GM18520 (cell line): ENCODE data around the gene SNRPA1.
A peak's percentile ranks its signal among the peaks of the same experiment; 100 is the strongest.

Experiments
- ATAC-seq: cut with Tn5 transposase; IDR thresholded peaks from one replicate; pipeline ENCODE4 v1.9.1; 2021; ENCODE audit not compliant: unreplicated experiment

The SNRPA1 gene

GRCh38 chr15:101244036-101244781 lies 50.8 kb downstream of the SNRPA1 start:
- no peak for ATAC-seq

DNA sequence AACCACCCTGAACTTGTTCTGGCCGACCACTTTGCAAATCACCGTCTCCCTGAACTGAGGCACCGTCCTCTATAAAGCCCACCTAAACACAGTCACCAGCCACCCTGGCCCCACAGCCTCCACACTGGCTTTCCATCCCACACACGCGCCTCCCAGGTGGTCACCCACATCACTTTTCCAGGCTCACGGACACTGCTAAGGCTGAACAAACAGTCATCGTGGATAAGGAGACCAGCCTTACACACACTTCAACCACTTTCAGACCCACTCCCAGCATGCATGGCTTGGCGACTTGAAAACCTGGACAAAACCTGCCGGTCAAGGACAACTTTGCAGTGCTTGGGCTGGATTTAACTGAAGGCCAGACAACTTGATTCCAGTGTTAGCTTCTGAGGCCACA lies 51.6 kb downstream of the SNRPA1 start:
- ATAC-seq = no peak

GRCh38 chr15:101242999-101243336 lies 52.1 kb downstream of the SNRPA1 start:
- no peak for ATAC-seq

DNA sequence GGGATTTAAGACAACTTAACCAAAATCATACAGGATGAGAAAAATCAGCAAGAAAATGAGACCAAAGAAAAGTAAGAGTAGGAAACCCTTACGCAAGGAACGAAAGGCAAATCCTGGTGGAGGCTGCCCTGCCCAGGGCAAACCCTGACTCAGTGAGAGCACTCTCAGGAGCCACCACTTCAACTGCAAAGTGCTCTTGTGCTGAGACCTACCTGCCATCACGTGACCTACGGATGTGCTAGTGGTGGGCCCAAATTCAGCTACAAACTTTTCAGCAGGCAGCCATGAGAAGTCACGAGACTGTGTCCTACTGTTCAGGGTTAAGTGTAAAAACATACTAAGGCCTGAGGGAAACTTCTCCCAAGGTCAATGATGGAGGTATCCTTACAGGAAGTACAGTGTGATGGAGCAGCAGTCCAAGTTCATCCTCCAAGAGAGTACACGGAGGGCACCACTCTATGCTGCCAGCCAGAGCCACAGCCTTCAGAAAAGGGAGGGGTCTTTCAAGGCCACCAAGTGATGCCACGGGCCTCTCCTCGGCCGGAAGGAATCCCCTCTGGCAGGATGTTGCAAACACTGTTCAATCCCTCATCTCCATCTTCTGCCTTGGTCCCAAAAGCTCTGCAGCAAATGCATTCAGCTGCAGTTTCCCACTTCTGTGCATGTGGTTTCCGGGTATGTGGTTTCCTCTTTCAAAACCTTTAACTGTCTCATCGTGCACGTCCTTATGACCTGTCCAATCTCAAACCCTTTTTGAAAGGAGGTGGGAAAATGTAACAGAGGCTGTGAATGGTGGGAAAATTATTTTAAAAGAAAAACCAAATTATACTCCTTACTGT lies 52.7 kb downstream of the SNRPA1 start:
- ATAC-seq = peak; percentile 56

DNA sequence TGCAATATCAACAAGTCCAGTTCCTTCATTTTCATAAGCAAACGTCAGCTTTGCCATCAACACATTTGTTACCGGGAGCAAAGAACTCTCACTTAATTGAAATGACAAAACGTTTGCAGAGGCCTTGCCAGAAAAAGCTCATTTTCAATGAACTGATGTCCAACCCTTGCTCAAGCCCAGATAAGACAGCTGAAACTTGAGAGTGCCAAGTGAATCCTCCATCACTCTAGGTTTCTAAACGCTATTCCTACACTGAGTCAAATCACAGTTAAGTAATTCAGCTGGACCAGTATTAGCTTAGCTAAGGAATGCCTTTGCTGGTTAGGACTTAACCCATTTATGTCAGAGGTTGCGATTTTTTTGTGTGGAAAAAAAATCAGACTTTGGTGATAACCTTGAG lies 54.7 kb downstream of the SNRPA1 start:
- ATAC-seq = no peak

- ATAC-seq = no peak
Observed at GRCh38 chr15:101239724-101240136, 55.3 kb downstream of the SNRPA1 start.

- ATAC-seq = no peak
Observed at GRCh38 chr15:101237251-101237650, 57.8 kb downstream of the SNRPA1 start.

DNA sequence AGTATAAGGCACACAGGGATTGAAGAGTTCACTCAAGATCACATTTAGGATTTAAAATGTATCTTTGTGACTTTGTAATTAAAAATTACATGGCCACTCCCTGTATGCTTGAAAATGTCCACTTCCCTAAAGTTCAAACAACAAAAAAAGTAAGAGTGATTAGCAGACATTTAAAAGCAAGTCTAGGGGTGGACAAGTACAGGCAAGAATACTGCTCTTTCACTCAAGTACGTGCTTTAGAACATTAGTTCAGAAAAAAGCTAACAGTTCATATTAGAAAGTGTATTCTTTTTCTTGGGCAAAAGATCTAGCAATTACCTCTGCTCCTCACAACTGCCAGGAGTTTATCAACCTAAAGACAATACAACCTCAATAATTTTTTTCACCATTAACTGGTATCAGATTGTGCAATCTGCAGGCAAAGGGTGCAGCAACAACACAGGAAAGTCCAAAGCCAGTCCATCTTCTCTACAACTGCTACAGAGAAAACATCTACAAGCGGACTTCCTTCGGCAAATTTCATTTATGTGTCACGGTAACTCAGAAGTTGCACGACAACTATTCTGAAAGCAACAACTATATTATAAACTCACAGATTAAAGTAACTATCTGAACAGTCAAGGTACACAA lies 61.3 kb downstream of the SNRPA1 start:
- no peak for ATAC-seq

DNA sequence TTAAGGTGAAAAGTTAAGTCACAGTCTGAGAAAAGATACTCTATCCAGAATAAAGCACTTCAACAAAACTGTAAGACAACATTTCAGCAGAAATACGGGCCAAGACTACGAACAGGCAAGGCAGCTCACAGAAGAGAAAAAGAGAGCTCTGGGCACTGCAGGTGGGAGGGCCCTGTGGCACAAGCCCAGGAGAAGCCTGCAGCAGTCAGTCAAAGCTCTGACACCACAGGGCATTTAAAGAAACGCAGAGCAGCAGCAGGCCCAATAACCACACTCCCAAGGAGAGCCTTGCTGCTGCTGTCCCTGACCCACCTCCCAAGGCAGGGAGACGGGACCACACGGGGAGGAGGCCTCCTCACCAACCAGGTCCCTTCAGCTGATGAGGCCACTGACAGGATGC lies 62.4 kb downstream of the SNRPA1 start:
- ATAC-seq = no peak
